SK-N-SH (cell line): ENCODE results near the gene DSCAML1.
A peak's percentile ranks its signal among the peaks of the same experiment; 100 is the strongest.

ENCODE experiments used
- CTCF ChIP-seq: fragments of 200-600 bp; sonication (generic); IDR thresholded peaks from 2 replicates; pipeline ENCODE4 v1.6.1; 2017; ENCODE audit warnings: antibody characterized with exemption, mild to moderate bottlenecking, moderate library complexity
- EP300 ChIP-seq, 2 experiments: IDR thresholded peaks; 2 replicates each; pipeline versions ENCODE4 v1.4.0 to v1.6.1; 2012; ENCODE audit warnings: borderline replicate concordance in 1 of 2, low read depth in 1 of 2, low read length in 1 of 2
- GABPA ChIP-seq: IDR thresholded peaks from 2 replicates; pipeline ENCODE4 v1.4.0; 2012; ENCODE audit warnings: low read depth, mild to moderate bottlenecking
- GATA2 ChIP-seq: sonication (generic); formaldehyde crosslinking; IDR thresholded peaks from 2 replicates; pipeline ENCODE4 v1.5.0; 2020; ENCODE audit warnings: mild to moderate bottlenecking, missing genetic modification reagents
- IRF3 ChIP-seq: fragments of 150-350 bp; IDR thresholded peaks from 2 replicates; pipeline ENCODE4 v1.6.1; 2016; ENCODE audit warnings: mild to moderate bottlenecking, low read depth, low read length
- JUND ChIP-seq: IDR thresholded peaks from 2 replicates; pipeline ENCODE4 v1.4.0; 2012
- MAX ChIP-seq: IDR thresholded peaks from 2 replicates; pipeline ENCODE4 v1.4.0; 2012; ENCODE audit warnings: low read depth
- PBX3 ChIP-seq: IDR thresholded peaks from 2 replicates; pipeline ENCODE4; 2012
- POLR2AphosphoS5 ChIP-seq: IDR thresholded peaks from 2 replicates; pipeline ENCODE4 v1.6.1; 2012; ENCODE audit warnings: low read depth, low read length
- RAD21 ChIP-seq: IDR thresholded peaks from 2 replicates; pipeline ENCODE4 v1.6.1; 2012; ENCODE audit warnings: mild to moderate bottlenecking, low read length
- SIN3A ChIP-seq: IDR thresholded peaks from 2 replicates; pipeline ENCODE4 v1.6.1; 2012; ENCODE audit warnings: low read depth, mild to moderate bottlenecking, low read length, moderate library complexity, borderline replicate concordance
- TAF1 ChIP-seq: IDR thresholded peaks from 2 replicates; pipeline ENCODE4 v1.6.1; 2012; ENCODE audit warnings: low read depth, mild to moderate bottlenecking, low read length, moderate library complexity, borderline replicate concordance
- TEAD4 ChIP-seq: IDR thresholded peaks from 2 replicates; pipeline ENCODE4 v1.4.0; 2012; ENCODE audit warnings: mild to moderate bottlenecking, borderline replicate concordance; ENCODE audit not compliant: insufficient read depth
- TF ChIP-seq, protein P1 (sequence below): IDR thresholded peaks from 2 replicates; pipeline ENCODE4 v1.6.1; 2012; ENCODE audit warnings: mild to moderate bottlenecking, low read depth, low read length, moderate library complexity

DNA sequence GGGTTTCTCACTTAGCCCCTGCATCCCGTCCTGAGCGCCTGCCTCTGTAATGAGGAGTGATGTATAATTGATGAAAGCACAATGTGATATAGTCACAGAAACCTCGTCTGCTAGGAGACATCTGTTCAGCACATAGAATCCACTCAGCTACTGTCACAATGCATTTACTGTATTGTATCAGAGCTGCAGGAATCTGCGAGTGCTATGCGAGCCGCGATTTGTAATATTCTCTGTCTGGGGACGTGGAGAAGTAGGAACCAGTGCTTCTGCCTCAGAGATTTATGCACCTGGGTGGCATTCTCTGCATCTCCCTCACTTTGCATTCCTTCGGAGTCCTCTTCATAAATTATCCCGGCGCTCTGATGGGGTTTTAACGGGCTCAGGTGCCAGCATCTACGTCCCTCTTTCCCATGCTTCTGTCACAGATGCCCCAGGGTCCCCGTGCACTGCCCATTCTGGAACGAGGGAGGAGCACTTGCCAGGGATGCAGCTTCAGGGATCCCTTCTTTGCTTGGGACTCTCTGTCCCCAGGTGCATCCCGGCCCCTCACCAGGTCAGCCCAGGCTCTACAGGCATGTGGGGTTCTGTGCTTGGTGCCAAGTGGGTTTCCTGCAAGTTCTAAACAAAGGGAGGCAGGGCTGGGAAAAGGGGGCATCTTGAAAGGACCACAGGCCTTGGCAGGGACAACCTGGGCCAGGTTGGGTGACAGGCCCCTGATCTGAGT is 205.5 kb downstream of the DSCAML1 start:
- TF ChIP-seq MAX (no peak), SIN3A (no peak), CTCF (no peak), GATA2 (CRISPR knock-in tag) (peak; percentile 22; the same call in 1 of the 2 replicates), POLR2AphosphoS5 (no peak), TAF1 (no peak), GABPA (no peak), JUND (no peak), IRF3 (no peak), RAD21 (no peak), TEAD4 (no peak), EP300 (IDR thresholded peaks at IDR 0.05; ENCODE audit: borderline replicate concordance in 1 of 2, low read depth in 1 of 2, low read length in 1 of 2) (0 out of 4 replicates have a peak, but pooled peaks of 1 of the 2 experiments have one; percentile 39), PBX3 (no peak)
- TF ChIP-seq, protein P1, sequence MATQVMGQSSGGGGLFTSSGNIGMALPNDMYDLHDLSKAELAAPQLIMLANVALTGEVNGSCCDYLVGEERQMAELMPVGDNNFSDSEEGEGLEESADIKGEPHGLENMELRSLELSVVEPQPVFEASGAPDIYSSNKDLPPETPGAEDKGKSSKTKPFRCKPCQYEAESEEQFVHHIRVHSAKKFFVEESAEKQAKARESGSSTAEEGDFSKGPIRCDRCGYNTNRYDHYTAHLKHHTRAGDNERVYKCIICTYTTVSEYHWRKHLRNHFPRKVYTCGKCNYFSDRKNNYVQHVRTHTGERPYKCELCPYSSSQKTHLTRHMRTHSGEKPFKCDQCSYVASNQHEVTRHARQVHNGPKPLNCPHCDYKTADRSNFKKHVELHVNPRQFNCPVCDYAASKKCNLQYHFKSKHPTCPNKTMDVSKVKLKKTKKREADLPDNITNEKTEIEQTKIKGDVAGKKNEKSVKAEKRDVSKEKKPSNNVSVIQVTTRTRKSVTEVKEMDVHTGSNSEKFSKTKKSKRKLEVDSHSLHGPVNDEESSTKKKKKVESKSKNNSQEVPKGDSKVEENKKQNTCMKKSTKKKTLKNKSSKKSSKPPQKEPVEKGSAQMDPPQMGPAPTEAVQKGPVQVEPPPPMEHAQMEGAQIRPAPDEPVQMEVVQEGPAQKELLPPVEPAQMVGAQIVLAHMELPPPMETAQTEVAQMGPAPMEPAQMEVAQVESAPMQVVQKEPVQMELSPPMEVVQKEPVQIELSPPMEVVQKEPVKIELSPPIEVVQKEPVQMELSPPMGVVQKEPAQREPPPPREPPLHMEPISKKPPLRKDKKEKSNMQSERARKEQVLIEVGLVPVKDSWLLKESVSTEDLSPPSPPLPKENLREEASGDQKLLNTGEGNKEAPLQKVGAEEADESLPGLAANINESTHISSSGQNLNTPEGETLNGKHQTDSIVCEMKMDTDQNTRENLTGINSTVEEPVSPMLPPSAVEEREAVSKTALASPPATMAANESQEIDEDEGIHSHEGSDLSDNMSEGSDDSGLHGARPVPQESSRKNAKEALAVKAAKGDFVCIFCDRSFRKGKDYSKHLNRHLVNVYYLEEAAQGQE = no peak
